Measurements from ENCODE around the gene PMIS2. TPM values are rescaled to one million over a fixed set of nuclear protein-coding genes. Genes with fewer than 3 reads are reported as not detected.

PMIS2 gene
- not detected for total RNA-seq
- not detected for polyA plus RNA-seq
- total RNA-seq = 0 to 0.08 (median 0) reads per million in 6 experiments

GRCh38 chr19:35585848-35586247, at the start of gene PMIS2:
Gene PMIS2, plus strand, starts transcription at chr19:35586173. Its CDS starts 87 bp downstream, at chr19:35586260.
- POLR2A ChIA-PET = no interaction called here
- Mint-ChIP-seq H3K36me3 (no peaks in the 10 kb centered on the region), H3K27ac (no peak within 1 kb of the TSS), H3K27me3 (peaks cover 9 to 44% (median 22%) of the 10 kb centered on the region in 5 donors), H3K9me3 (no peaks in the 10 kb centered on the region), H3K4me3 (no peak within 1 kb of the TSS), H3K4me1 (peaks cover 0 to 3% (median 0%) of the 10 kb centered on the region in 4 donors)
- ATAC-seq (peak in 1 of 2 donors; percentile 65), DNase-seq (peak in 1 of 10 donors; percentile 15)

- Mint-ChIP-seq H3K4me1 (peaks cover 7 to 22% (median 16%) of the 10 kb centered on the region in 4 donors), H3K27me3 (no peaks in the 10 kb centered on the region), H3K36me3 (peaks cover 0 to 2% (median 0%) of the 10 kb centered on the region in 3 donors), H3K9me3 (no peaks in the 10 kb centered on the region), H3K4me3 (no peak overlapping the region), H3K27ac (peak overlapping the region in 1 of 10 donors; percentile 9)
- ATAC-seq (no peak), DNase-seq (no peak)
- POLR2A ChIA-PET = no interaction called here
These were observed 46.7 kb upstream of the PMIS2 start for GRCh38 chr19:35539314-35539713.

GRCh38 chr19:35539850-35540249, 46.1 kb upstream of the PMIS2 start:
- POLR2A ChIA-PET = no interaction called here
- H3K27me3 Mint-ChIP-seq = no peaks in the 10 kb centered on the region

GRCh38 chr19:35540356-35540927, 45.5 kb upstream of the PMIS2 start:
- Mint-ChIP-seq H3K27me3 (no peaks in the 10 kb centered on the region), H3K4me1 (peaks cover 9 to 26% (median 18%) of the 10 kb centered on the region in 4 donors), H3K36me3 (peaks cover 0 to 2% (median 0%) of the 10 kb centered on the region in 3 donors), H3K9me3 (no peaks in the 10 kb centered on the region), H3K4me3 (peak overlapping the region in 1 of 10 donors; percentile 33), H3K27ac (peak overlapping the region in 6 of 10 donors; percentile 2 to 71 (median 29))
- no peak for ATAC-seq
- POLR2A ChIA-PET = no interaction called here
- no peak for DNase-seq

More at GRCh38 chr19:35539850-35540249, 46.1 kb upstream of the PMIS2 start:
- Mint-ChIP-seq H3K9me3 (no peaks in the 10 kb centered on the region), H3K4me3 (no peak overlapping the region), H3K36me3 (peaks cover 0 to 2% (median 0%) of the 10 kb centered on the region in 3 donors), H3K27ac (no peak overlapping the region), H3K4me1 (peaks cover 8 to 27% (median 19%) of the 10 kb centered on the region in 4 donors)
- DNase-seq (no peak), ATAC-seq (no peak)

GRCh38 chr19:35542209-35542608, 43.8 kb upstream of the PMIS2 start:
- peaks cover 0 to 3% (median 0%) of the 10 kb centered on the region in 3 donors for H3K36me3 Mint-ChIP-seq
- H3K4me3 Mint-ChIP-seq = no peak overlapping the region
- POLR2A ChIA-PET = no interaction called here
- ATAC-seq (no peak), DNase-seq (no peak)
- peak overlapping the region in 3 of 10 donors; percentile 34 to 74 (median 59) for H3K27ac Mint-ChIP-seq
- peaks cover 14 to 38% (median 27%) of the 10 kb centered on the region in 4 donors for H3K4me1 Mint-ChIP-seq
- H3K9me3 Mint-ChIP-seq = no peaks in the 10 kb centered on the region
- H3K27me3 Mint-ChIP-seq = no peaks in the 10 kb centered on the region

GRCh38 chr19:35543280-35544109, 42.5 kb upstream of the PMIS2 start:
- Mint-ChIP-seq H3K27ac (peak overlapping the region in 5 of 10 donors; percentile 16 to 97 (median 86)), H3K36me3 (peaks cover 0 to 8% (median 0%) of the 10 kb centered on the region in 3 donors), H3K4me1 (peaks cover 15 to 43% (median 29%) of the 10 kb centered on the region in 4 donors), H3K27me3 (no peaks in the 10 kb centered on the region), H3K4me3 (peak overlapping the region in 5 of 10 donors; percentile 12 to 93 (median 26)), H3K9me3 (no peaks in the 10 kb centered on the region)
- no peak for DNase-seq
- ATAC-seq = no peak
- POLR2A ChIA-PET = no interaction called here

- H3K36me3 Mint-ChIP-seq = peaks cover 0 to 10% (median 0%) of the 10 kb centered on the region in 3 donors
- H3K9me3 Mint-ChIP-seq = no peaks in the 10 kb centered on the region
- peaks cover 23 to 49% (median 35%) of the 10 kb centered on the region in 4 donors for H3K4me1 Mint-ChIP-seq
- POLR2A ChIA-PET = no interaction called here
- H3K27me3 Mint-ChIP-seq = no peaks in the 10 kb centered on the region
- no peak for ATAC-seq
- no peak for DNase-seq
- H3K27ac Mint-ChIP-seq = peak overlapping the region in 9 of 10 donors; percentile 83 to 97 (median 94)
- peak overlapping the region; percentile 76 to 93 (median 90) for H3K4me3 Mint-ChIP-seq
These were observed 41.7 kb upstream of the PMIS2 start for GRCh38 chr19:35544110-35544802.

- Mint-ChIP-seq H3K9me3 (no peaks in the 10 kb centered on the region), H3K27me3 (no peaks in the 10 kb centered on the region), H3K27ac (peak within 1 kb of the TSS; percentile 83 to 97 (median 93)), H3K36me3 (peaks cover 0 to 10% (median 0%) of the 10 kb centered on the region in 3 donors), H3K4me3 (peak within 1 kb of the TSS; percentile 76 to 93 (median 90)), H3K4me1 (peaks cover 22 to 45% (median 34%) of the 10 kb centered on the region in 4 donors)
- POLR2A ChIA-PET = interaction anchor here (0.6 kb wide), 1 partner anchor 1243 kb away, joined by 4 read pairs; no protein-coding TSS in a partner anchor
- peak; percentile 87 to 89 for ATAC-seq
- peak; percentile 56 to 87 (median 74) for DNase-seq
These were observed 40.7 kb upstream of the PMIS2 start, which contains the start of gene TMEM147 for GRCh38 chr19:35545001-35545854. Gene TMEM147, plus strand, starts transcription at chr19:35545626. Its CDS starts 114 bp downstream, at chr19:35545740.

GRCh38 chr19:35545855-35546381, 40.1 kb upstream of the PMIS2 start:
- POLR2A ChIA-PET = no interaction called here
- Mint-ChIP-seq H3K27me3 (no peaks in the 10 kb centered on the region), H3K9me3 (no peaks in the 10 kb centered on the region), H3K4me1 (peaks cover 20 to 45% (median 34%) of the 10 kb centered on the region in 4 donors), H3K36me3 (peaks cover 0 to 10% (median 0%) of the 10 kb centered on the region in 3 donors), H3K4me3 (peak overlapping the region; percentile 76 to 92 (median 90)), H3K27ac (peak overlapping the region; percentile 66 to 94 (median 87))
- ATAC-seq = peak; percentile 54 to 60
- peak in 9 of 10 donors; percentile 18 to 53 (median 35) for DNase-seq

- POLR2A ChIA-PET = no interaction called here
- Mint-ChIP-seq H3K27ac (peak overlapping the region; percentile 63 to 94 (median 87)), H3K9me3 (no peaks in the 10 kb centered on the region), H3K4me1 (peaks cover 20 to 45% (median 34%) of the 10 kb centered on the region in 4 donors), H3K4me3 (peak overlapping the region; percentile 76 to 92 (median 90)), H3K36me3 (peaks cover 0 to 8% (median 0%) of the 10 kb centered on the region in 3 donors), H3K27me3 (no peaks in the 10 kb centered on the region)
- DNase-seq (no peak), ATAC-seq (no peak)
These were observed 39.4 kb upstream of the PMIS2 start for GRCh38 chr19:35546532-35546931.

GRCh38 chr19:35549174-35549788, 36.7 kb upstream of the PMIS2 start:
- DNase-seq = peak; percentile 31 to 75 (median 56)
- Mint-ChIP-seq H3K4me1 (peaks cover 20 to 35% (median 32%) of the 10 kb centered on the region in 4 donors), H3K27ac (peak overlapping the region in 6 of 10 donors; percentile 2 to 75 (median 34)), H3K36me3 (peaks cover 0 to 8% (median 0%) of the 10 kb centered on the region in 3 donors), H3K9me3 (no peaks in the 10 kb centered on the region), H3K4me3 (peak overlapping the region in 5 of 10 donors; percentile 23 to 66 (median 48)), H3K27me3 (peaks cover 0 to under 1% (median 0%) of the 10 kb centered on the region in 5 donors)
- ATAC-seq = no peak
- POLR2A ChIA-PET = no interaction called here
